Psoas muscle (tissue), 8 donors: ENCODE measurements around the gene NKIRAS1. TPM values are rescaled to one million over a fixed set of nuclear protein-coding genes. Genes with fewer than 3 reads are reported as not detected.

Experiments used
- ATAC-seq, 4 donors: fragments of 200-7000 bp; cut with Tn5 transposase; one replicate each; pipeline ENCODE4 v1.9.1; 2020; ENCODE audit warnings: moderate library complexity in 3 of 4, mild to moderate bottlenecking in 2 of 4
- DNase-seq, 2 donors: peaks; one replicate each; pipeline ENCODE4 v3.0.0-alpha.2; 2020
- H3K27ac ChIP-seq: fragments of 200-600 bp; one replicate; pipeline ENCODE4 v1.8.0; 2022
- H3K27me3 ChIP-seq, 3 donors: fragments of 200-600 bp in 1 of 3; one replicate each; pipeline versions ENCODE4 v1.6.1 to v1.8.0; 2013 to 2022; ENCODE audit warnings: low read length in 2 of 3, mild to moderate bottlenecking in 2 of 3, moderate library complexity in 1 of 3; ENCODE audit not compliant: insufficient read depth in 3 of 3
- H3K36me3 ChIP-seq, 2 donors: fragments of 200-600 bp in 1 of 2; one replicate each; pipeline versions ENCODE4 v1.6.1 to v1.8.0; 2013 to 2022; ENCODE audit warnings: low read depth in 1 of 2, mild to moderate bottlenecking in 1 of 2, moderate library complexity in 1 of 2; ENCODE audit not compliant: insufficient read depth in 1 of 2
- H3K4me1 ChIP-seq: fragments of 200-600 bp; one replicate; pipeline ENCODE4 v1.8.0; 2022
- H3K4me3 ChIP-seq: fragments of 200-600 bp; one replicate; pipeline ENCODE4 v1.8.0; 2022; ENCODE audit warnings: mild to moderate bottlenecking
- H3K9me3 ChIP-seq: fragments of 200-600 bp; one replicate; pipeline ENCODE4 v1.8.0; 2022
- WGBS, 3 donors: extraction: QIAGEN DNeasy Blood & Tissue Kit; methylation state at CpG; one replicate each; pipeline versions ENCODE4 v1.1.6 to v1.1.7; 2013; 5-methylcytosine and 5-hydroxymethylcytosine counted together
- intact Hi-C, 2 donors: fragments of 100-400 bp; cut with DNase I; formaldehyde crosslinking; loops; one replicate each; pipeline versions ENCODE4 v1.11.0 to v1.14.2; 2022
- polyA plus RNA-seq, 3 donors: library from polyadenylated mRNA; stranded (reverse); fragments of 200-250 nt; gene quantifications; one replicate each; pipeline ENCODE4 v1.2.3, GENCODE V29; 2013
- total RNA-seq, 4 donors: library from RNA; stranded (reverse); fragmentation: NEBNext Ultra II Directional in 2 of 4; extraction: Animal tissue kit (Norgen Biotek cat#: 25700) in 2 of 4; gene quantifications; one replicate each; pipeline versions ENCODE4 v1.2.1 to v1.2.4, GENCODE V29; 2021 to 2023
- TF ChIP-seq, protein P1 (sequence below): fragments of 200-600 bp; IDR thresholded peaks from one replicate; pipeline ENCODE4 v1.8.0; 2022; ENCODE audit warnings: antibody characterized with exemption
- donor health status: healthy with polysubstance abuse.
- donor health status: DM: no; HTN: no; CAD: no; lungs with moderate emphysema.
- donor health status: Bipolar disorder and iron deficiency.
- donor health status: healthy.
- donor health status: DM: yes; HTN: yes; CAD: no.
- donor health status: DM: no; HTN: no; CAD: no.
- donor health status: DM: no; HTN: no; CAD: no.
- donor health status: DM: yes; HTN: yes; CAD: no.

Gene NKIRAS1
- total and polyA plus RNA-seq, 7 donors, result 19.5 to 52.4 (median 22.3) TPM

DNA sequence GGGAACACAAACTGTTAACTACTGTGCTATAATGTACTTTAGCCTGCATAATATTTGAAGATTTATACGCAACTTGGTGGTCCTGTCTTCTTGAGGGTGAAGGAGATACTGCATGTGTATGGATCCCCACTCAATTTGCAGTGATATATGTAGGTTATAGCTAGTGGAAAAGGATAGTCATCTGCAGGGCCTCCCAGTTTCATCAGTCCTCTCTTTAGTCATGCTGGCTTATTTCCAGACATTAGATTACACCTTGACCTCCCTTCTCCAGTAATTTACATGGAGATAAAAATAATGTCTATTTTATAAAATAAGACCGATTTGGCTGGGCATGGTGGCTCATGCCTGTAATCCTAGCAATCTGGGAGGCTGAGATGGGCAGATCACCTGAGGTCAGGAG is 32.0 kb upstream of the NKIRAS1 start:
- Histone ChIP-seq H3K27ac (peak overlapping the region; percentile 94), H3K4me1 (peaks cover 80% of the 10 kb centered on the region), H3K9me3 (no peaks in the 10 kb centered on the region), H3K36me3 (no peaks in the 10 kb centered on the region), H3K4me3 (peak overlapping the region; percentile 81), H3K27me3 (no peaks in the 10 kb centered on the region)
- intact Hi-C loops, result no loop called here
- no peak for DNase-seq
- TF ChIP-seq, protein P1, sequence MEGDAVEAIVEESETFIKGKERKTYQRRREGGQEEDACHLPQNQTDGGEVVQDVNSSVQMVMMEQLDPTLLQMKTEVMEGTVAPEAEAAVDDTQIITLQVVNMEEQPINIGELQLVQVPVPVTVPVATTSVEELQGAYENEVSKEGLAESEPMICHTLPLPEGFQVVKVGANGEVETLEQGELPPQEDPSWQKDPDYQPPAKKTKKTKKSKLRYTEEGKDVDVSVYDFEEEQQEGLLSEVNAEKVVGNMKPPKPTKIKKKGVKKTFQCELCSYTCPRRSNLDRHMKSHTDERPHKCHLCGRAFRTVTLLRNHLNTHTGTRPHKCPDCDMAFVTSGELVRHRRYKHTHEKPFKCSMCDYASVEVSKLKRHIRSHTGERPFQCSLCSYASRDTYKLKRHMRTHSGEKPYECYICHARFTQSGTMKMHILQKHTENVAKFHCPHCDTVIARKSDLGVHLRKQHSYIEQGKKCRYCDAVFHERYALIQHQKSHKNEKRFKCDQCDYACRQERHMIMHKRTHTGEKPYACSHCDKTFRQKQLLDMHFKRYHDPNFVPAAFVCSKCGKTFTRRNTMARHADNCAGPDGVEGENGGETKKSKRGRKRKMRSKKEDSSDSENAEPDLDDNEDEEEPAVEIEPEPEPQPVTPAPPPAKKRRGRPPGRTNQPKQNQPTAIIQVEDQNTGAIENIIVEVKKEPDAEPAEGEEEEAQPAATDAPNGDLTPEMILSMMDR, result no peak
- WGBS, 3 donors, result 76 to 87% (median 80%) methylated on average over 2 of the region's 2 CpGs
- ATAC-seq, result no peak

- Histone ChIP-seq H3K36me3 (no peaks in the 10 kb centered on the region), H3K27ac (peak overlapping the region; percentile 94), H3K9me3 (no peaks in the 10 kb centered on the region), H3K4me1 (peaks cover 59% of the 10 kb centered on the region), H3K27me3 (no peaks in the 10 kb centered on the region), H3K4me3 (peak overlapping the region; percentile 81)
- ATAC-seq (peak; percentile 85 to 93 (median 90)), DNase-seq (peak; percentile 98 to 99)
- TF ChIP-seq, protein P1, result no peak
- intact Hi-C loops, result loop anchor here in 1 of 2 donors (2.0 kb wide), 1 partner anchor 29 kb away; the partner anchor contains the start of genes NKIRAS1 and RPL15
- 0% methylated on average over 46 to 87 of the region's 87 CpGs for WGBS, 3 donors
Measured at GRCh38 chr3:23945913-23946687, 29.3 kb upstream of the NKIRAS1 start.

GRCh38 chr3:23945663-23945912 is 28.8 kb upstream of the NKIRAS1 start:
- H3K4me1 ChIP-seq, result peaks cover 58% of the 10 kb centered on the region
- no peak for ATAC-seq
- H3K4me3 ChIP-seq, result peak overlapping the region; percentile 81
- H3K27me3 ChIP-seq, result no peaks in the 10 kb centered on the region
- no peaks in the 10 kb centered on the region for H3K9me3 ChIP-seq
- no peaks in the 10 kb centered on the region for H3K36me3 ChIP-seq
- intact Hi-C loops, result loop anchor here in 1 of 2 donors (2.0 kb wide), 1 partner anchor 29 kb away; the partner anchor contains the start of genes NKIRAS1 and RPL15
- peak overlapping the region; percentile 94 for H3K27ac ChIP-seq
- 0% methylated on average over 1 to 39 of the region's 39 CpGs for WGBS, 3 donors
- DNase-seq, result no peak
- TF ChIP-seq, protein P1, result no peak

DNA sequence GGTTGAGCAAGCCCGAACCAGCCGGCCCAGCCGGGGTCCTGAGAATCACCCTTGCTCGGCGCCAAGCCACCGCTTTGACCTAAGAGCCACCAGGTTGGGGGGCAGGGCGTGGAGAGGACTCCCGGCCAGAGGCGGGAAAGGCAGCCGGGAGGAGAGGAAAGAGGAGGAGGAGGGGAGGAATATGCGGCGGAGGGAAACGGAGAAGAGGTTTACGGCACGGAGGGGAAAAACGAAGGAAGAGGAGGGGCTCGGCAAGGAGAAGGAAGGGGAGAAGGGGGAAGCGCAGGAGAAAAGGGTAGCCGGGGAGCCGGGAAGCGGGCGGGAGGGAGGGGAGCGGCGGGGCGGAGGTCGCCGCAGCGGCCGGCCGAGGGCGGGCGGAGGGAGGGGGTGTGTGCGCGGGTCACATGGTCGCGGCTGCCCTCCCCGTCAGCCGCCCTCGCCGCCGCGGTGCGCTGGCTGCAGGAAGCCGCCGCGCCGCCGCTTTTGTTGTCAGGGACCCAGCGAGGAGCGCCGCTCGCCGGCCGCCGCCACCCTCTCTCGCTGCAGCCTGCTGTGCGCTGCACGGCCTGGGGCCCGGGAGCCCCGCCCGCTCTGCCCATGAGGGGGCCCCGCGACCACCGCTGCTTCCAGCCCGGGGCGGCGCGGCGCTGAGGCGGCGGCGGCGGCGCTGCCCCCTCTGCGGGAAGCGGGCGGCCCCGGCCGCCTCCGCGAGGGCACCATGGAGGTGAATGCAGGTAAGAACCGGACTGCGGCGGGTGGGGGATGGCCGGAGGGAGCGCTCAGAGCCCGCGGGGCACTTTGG is 28.3 kb upstream of the NKIRAS1 start, which contains the start of gene NR1D2:
NR1D2 (plus strand) TSS at position 426 of the 802 bp plus-strand sequence; CDS start at position 719, 293 bp downstream.
- peaks cover 53% of the 10 kb centered on the region for H3K4me1 ChIP-seq
- no peaks in the 10 kb centered on the region for H3K36me3 ChIP-seq
- peak; percentile 88 to 91 for DNase-seq
- H3K27me3 ChIP-seq, result no peaks in the 10 kb centered on the region
- WGBS, 3 donors, result 0 to 1% (median 1%) methylated on average over 31 to 87 of the region's 88 CpGs
- no peaks in the 10 kb centered on the region for H3K9me3 ChIP-seq
- TF ChIP-seq, protein P1, result no peak
- peak within 1 kb of the TSS; percentile 81 for H3K4me3 ChIP-seq
- ATAC-seq, result peak; percentile 63 to 66 (median 64)
- intact Hi-C loops, result loop anchor here (1.0 to 2.0 kb wide), 2 partner anchors 27 to 28 kb away; partner anchors contain the start of genes NKIRAS1 (in 1 of the 2) and RPL15 (in 1 of the 2)
- peak within 1 kb of the TSS; percentile 94 for H3K27ac ChIP-seq
